Ascending aorta (tissue), 2 donors: ENCODE data around the gene DCC. TPM values are rescaled to one million over a fixed set of nuclear protein-coding genes. Genes with fewer than 3 reads are reported as not detected.

Experiments used
- DNase-seq, 2 donors: peaks; one replicate each; pipeline ENCODE4 v3.0.0-alpha.2; 2019; ENCODE audit warnings: low spot score in 2 of 2
- H3K27ac ChIP-seq, 2 donors: fragments of 200-600 bp; sonication (generic); one replicate each; pipeline ENCODE4 v1.5.1; 2016 to 2017; ENCODE audit warnings: mild to moderate bottlenecking in 1 of 2
- H3K27me3 ChIP-seq: fragments of 200-600 bp; sonication (generic); one replicate; pipeline ENCODE4 v1.5.1; 2017
- H3K36me3 ChIP-seq, 2 donors: fragments of 200-600 bp; sonication (generic); one replicate each; pipeline ENCODE4 v1.5.1; 2016
- H3K4me1 ChIP-seq, 2 donors: fragments of 200-600 bp; sonication (generic); one replicate each; pipeline ENCODE4 v1.5.1; 2016 to 2017; ENCODE audit warnings: mild to moderate bottlenecking in 1 of 2
- H3K4me3 ChIP-seq, 2 donors: fragments of 200-600 bp; sonication (generic); one replicate each; pipeline ENCODE4 v1.5.1; 2016 to 2017; ENCODE audit warnings: mild to moderate bottlenecking in 1 of 2
- H3K9me3 ChIP-seq, 2 donors: fragments of 200-600 bp; sonication (generic); one replicate each; pipeline ENCODE4 v1.5.1; 2016
- intact Hi-C: fragments of 100-400 bp; cut with DNase I; formaldehyde crosslinking; loops from one replicate; pipeline ENCODE4 v1.15.1; 2023
- total RNA-seq: library from RNA; depleted of rRNA; stranded (reverse); fragments of >200 nt; gene quantifications from one replicate; pipeline ENCODE4 v1.1.0, GENCODE V29; 2016
- TF ChIP-seq, protein P1 (sequence below), 3 experiments: fragments of 200-600 bp in 2 of 3; fragments of 450-650 bp in 1 of 3; sonication (generic) in 2 of 3; IDR thresholded peaks; one replicate each; pipeline ENCODE4 v1.5.1; 2016 to 2019; ENCODE audit warnings: antibody characterized with exemption in 3 of 3, mild to moderate bottlenecking in 1 of 3, moderate library complexity in 1 of 3

The DCC gene
- total RNA-seq, 1 donor from 2014 or later: not detected

DNA sequence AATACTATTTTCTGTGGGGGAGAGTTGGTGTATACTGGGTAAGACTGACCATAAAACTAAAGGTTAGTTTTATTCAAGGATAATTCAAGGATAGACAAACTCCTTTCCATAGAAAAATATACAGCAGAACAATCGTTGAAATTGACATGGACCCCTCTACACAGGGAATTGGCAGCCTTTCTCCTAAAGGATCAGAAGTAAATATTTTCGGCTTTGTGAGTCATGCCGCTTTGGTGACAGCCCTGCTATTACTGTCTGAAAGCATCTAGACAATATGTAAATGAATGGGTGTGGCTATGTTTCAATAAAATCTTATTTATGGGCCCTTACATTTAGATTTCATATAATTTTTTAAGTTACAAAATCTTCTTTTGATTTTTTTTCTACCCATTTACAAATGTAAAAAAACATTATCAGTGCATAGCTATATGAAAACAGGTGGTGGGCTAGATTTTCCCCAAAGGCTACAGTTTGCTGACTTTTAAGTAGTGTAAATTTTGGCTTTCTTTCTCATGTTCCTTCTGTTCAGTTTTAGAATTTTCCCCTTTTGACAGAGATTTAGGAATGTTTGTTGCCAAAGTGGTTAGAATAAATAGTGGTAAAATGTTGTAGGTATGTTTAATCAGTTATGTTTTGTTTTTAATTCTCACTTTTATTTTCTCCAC lies 270.6 kb downstream of the DCC start:
- H3K36me3 ChIP-seq: no peaks in the 10 kb centered on the region
- no peaks in the 10 kb centered on the region for H3K9me3 ChIP-seq
- intact Hi-C loops: no loop called here
- H3K27ac ChIP-seq: no peak overlapping the region
- H3K27me3 ChIP-seq: no peaks in the 10 kb centered on the region
- TF ChIP-seq, protein P1, sequence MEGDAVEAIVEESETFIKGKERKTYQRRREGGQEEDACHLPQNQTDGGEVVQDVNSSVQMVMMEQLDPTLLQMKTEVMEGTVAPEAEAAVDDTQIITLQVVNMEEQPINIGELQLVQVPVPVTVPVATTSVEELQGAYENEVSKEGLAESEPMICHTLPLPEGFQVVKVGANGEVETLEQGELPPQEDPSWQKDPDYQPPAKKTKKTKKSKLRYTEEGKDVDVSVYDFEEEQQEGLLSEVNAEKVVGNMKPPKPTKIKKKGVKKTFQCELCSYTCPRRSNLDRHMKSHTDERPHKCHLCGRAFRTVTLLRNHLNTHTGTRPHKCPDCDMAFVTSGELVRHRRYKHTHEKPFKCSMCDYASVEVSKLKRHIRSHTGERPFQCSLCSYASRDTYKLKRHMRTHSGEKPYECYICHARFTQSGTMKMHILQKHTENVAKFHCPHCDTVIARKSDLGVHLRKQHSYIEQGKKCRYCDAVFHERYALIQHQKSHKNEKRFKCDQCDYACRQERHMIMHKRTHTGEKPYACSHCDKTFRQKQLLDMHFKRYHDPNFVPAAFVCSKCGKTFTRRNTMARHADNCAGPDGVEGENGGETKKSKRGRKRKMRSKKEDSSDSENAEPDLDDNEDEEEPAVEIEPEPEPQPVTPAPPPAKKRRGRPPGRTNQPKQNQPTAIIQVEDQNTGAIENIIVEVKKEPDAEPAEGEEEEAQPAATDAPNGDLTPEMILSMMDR (IDR thresholded peaks at IDR 0.05): no peak
- no peak for DNase-seq
- no peaks in the 10 kb centered on the region for H3K4me1 ChIP-seq
- H3K4me3 ChIP-seq: no peak overlapping the region

DNA sequence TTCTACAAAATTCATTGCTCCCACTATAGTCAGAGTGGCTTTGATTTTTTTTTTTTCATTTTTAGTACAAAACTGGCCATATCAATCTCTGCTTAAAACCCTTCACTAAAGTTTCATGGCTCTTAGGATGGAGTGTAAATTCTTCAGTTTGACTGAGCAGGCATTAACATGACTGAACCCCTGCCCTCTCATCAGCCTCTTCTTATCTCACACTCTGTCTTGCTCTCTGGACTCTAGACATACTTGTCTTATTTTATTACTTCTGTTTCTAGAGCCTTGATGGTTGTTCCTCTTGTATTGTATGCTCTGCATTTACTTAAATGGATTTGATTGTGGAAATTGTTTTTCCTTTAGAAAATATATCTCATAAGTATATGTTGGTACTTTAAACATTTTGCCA lies 272.4 kb downstream of the DCC start:
- H3K36me3 ChIP-seq: no peaks in the 10 kb centered on the region
- H3K27ac ChIP-seq: no peak overlapping the region
- H3K27me3 ChIP-seq: no peaks in the 10 kb centered on the region
- DNase-seq: no peak
- no peak overlapping the region for H3K4me3 ChIP-seq
- intact Hi-C loops: no loop called here
- no peaks in the 10 kb centered on the region for H3K9me3 ChIP-seq
- H3K4me1 ChIP-seq: no peaks in the 10 kb centered on the region
- TF ChIP-seq, protein P1 (IDR thresholded peaks at IDR 0.05): no peak

DNA sequence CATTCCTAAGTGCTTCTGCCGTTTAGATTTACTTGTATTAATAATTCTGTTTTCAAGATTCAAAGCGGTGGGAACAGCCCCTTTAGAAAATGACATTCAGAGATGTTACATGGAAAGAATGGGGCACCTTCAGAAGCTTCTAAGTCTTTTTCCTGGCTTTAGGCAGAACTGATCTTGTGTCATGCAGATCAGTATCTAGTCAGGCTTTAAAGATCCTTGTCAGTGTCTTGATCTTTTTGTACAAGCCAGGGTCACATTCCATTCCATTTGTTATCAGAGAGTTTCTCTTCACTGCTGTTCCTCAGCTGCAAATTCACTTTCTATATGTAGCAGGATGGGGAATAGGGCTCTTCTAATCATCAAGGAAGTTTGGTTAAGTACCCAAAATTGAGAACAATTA lies 275.3 kb downstream of the DCC start:
- intact Hi-C loops: no loop called here
- Histone ChIP-seq H3K9me3 (no peaks in the 10 kb centered on the region), H3K27ac (no peak overlapping the region), H3K4me1 (no peaks in the 10 kb centered on the region), H3K27me3 (no peaks in the 10 kb centered on the region), H3K36me3 (no peaks in the 10 kb centered on the region), H3K4me3 (no peak overlapping the region)
- TF ChIP-seq, protein P1 (IDR thresholded peaks at IDR 0.05): no peak
- no peak for DNase-seq

DNA sequence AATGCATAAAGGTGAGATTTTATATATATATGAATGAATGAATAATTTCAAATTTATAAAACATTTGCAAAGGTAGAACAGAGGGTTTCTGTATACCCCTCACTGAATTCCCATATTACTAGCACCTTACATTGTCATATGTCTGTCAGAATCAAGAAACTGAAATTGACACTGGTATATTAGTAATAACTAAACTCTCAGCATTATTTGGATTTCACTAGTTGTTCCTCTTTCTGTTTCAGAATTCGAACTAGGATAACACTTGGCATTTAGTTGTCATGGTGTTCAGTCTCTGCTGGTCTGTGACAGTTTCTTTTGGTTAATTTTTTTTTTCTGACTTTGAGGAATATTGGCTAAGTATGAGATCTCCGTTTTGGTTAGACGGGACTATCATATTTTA lies 275.9 kb downstream of the DCC start:
- H3K4me1 ChIP-seq: no peaks in the 10 kb centered on the region
- H3K4me3 ChIP-seq: no peak overlapping the region
- intact Hi-C loops: no loop called here
- H3K27ac ChIP-seq: no peak overlapping the region
- DNase-seq: no peak
- H3K9me3 ChIP-seq: no peaks in the 10 kb centered on the region
- TF ChIP-seq, protein P1 (IDR thresholded peaks at IDR 0.05): no peak
- no peaks in the 10 kb centered on the region for H3K36me3 ChIP-seq
- no peaks in the 10 kb centered on the region for H3K27me3 ChIP-seq

DNA sequence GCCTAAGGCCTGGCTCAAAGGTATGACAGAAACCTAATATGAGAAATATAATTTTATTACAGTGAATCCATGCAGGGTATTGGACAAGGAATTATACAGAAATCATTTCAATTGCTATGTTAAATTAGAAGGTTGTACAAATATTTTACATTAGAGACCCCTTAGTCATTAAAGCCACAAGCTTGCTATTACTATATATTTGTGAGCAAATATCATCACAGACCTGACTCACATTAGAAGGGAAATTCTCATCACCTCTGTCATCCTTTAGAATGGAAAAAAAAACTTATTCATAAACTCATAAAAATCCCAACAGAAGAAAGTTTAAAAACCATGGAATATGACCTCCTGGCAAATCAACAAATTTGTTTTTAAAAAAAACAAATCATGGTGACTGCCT lies 277.9 kb downstream of the DCC start:
- no peaks in the 10 kb centered on the region for H3K27me3 ChIP-seq
- intact Hi-C loops: no loop called here
- no peak for DNase-seq
- H3K4me3 ChIP-seq: no peak overlapping the region
- no peaks in the 10 kb centered on the region for H3K9me3 ChIP-seq
- no peaks in the 10 kb centered on the region for H3K36me3 ChIP-seq
- no peak overlapping the region for H3K27ac ChIP-seq
- H3K4me1 ChIP-seq: no peaks in the 10 kb centered on the region
- TF ChIP-seq, protein P1 (IDR thresholded peaks at IDR 0.05): no peak
